K562 (cell line): ENCODE data around the gene KCND1. TPM values are rescaled to one million over a fixed set of nuclear protein-coding genes. Genes with fewer than 3 reads are reported as not detected.

Source experiments
- ATAC-seq: fragments of 200-7000 bp; cut with Tn5 transposase; 3 replicates; pipeline ENCODE4 v1.9.1; 2020; ENCODE audit warnings: moderate library complexity
- BruUV-seq: library from RNA; stranded (reverse); fragments of 400-500 nt; replicated peaks from 2 replicates; lab custom pipeline; 2021; lab: Mats Ljungman, UMichigan
- CTCF ChIA-PET: fragments of 300-600 bp; formaldehyde crosslinking; extraction: SDS; loops from one replicate; lab custom pipeline; 2021; ENCODE audit warnings: low intra/inter-chr PET ratio; lab: Yijun Ruan, JAX
- POLR2A ChIA-PET: fragments of 300-600, 350-650 bp; sonication (Branson Sonifier 250); formaldehyde crosslinking; extraction: SDS; loops from one replicate; lab custom pipeline; 2021; ENCODE audit warnings: antibody characterized with exemption, inconsistent platforms; lab: Yijun Ruan, JAX
- DNase-seq, 4 experiments: peaks; one replicate each; pipeline versions ENCODE4 v3.0.0 to v3.0.0-alpha.2; 2011 to 2018; ENCODE audit warnings: low spot score in 3 of 4, mixed read lengths in 3 of 4; ENCODE audit errors: extremely low read depth in 1 of 4
- FAIRE-seq: peaks from 2 replicates; lab custom pipeline; 2011; peaks lifted over from hg19 to GRCh38; lab: Jason Lieb, UNC
- H2AFZ ChIP-seq: 2 replicates; pipeline ENCODE4 v1.6.0; 2011; ENCODE audit warnings: low read depth, low read length, control low read depth, inconsistent platforms
- H3K27ac ChIP-seq: fragments of 200-600 bp; 3 replicates; pipeline ENCODE4 v1.8.0; 2011; ENCODE audit warnings: low read depth, mild to moderate bottlenecking, control low read depth, inconsistent platforms, low read length, moderate library complexity, mixed read lengths; ENCODE audit errors: extremely low read depth
- H3K27me3 ChIP-seq, 2 experiments: fragments of 300-600 bp in 1 of 2; 2 replicates in 1 of 2; 3 replicates in 1 of 2; pipeline versions ENCODE4 v1.6.0 to v1.8.0; 2011; ENCODE audit warnings: inconsistent platforms in 2 of 2, low read length in 2 of 2, mild to moderate bottlenecking in 1 of 2, mixed read lengths in 1 of 2, moderate library complexity in 1 of 2; ENCODE audit not compliant: control insufficient read depth in 2 of 2, insufficient read depth in 2 of 2
- H3K36me3 ChIP-seq: fragments of 300-600 bp; 3 replicates; pipeline ENCODE4 v1.8.0; 2011; ENCODE audit warnings: mild to moderate bottlenecking, low read length, inconsistent platforms; ENCODE audit not compliant: control insufficient read depth, insufficient read depth
- H3K4me1 ChIP-seq, 2 experiments: fragments of 200-600 bp in 1 of 2; replicated peaks in 1 of 2; 2 replicates in 1 of 2; 3 replicates in 1 of 2; pipeline versions ENCODE4 v1.5.1 to v1.8.0; 2011; ENCODE audit warnings: inconsistent platforms in 2 of 2, low read length in 2 of 2, mild to moderate bottlenecking in 1 of 2, mixed read lengths in 1 of 2, moderate library complexity in 1 of 2; ENCODE audit not compliant: control insufficient read depth in 2 of 2, insufficient read depth in 2 of 2
- H3K4me2 ChIP-seq: 2 replicates; pipeline ENCODE4 v1.6.1; 2011; ENCODE audit warnings: low read length, control low read depth, inconsistent platforms, mixed read lengths; ENCODE audit not compliant: insufficient read depth
- H3K4me3 ChIP-seq: fragments of 200-600 bp; sonication (generic), shearing (Covaris generic); 2 replicates; pipeline ENCODE4 v1.5.1; 2016; ENCODE audit warnings: control low read depth, inconsistent platforms
- H3K79me2 ChIP-seq: fragments of 200-600 bp; 3 replicates; pipeline ENCODE4 v1.8.0; 2011; ENCODE audit warnings: low read length, inconsistent platforms; ENCODE audit not compliant: control insufficient read depth, insufficient read depth
- H3K9ac ChIP-seq, 2 experiments: 2 replicates each; pipeline versions ENCODE4 v1.6.0 to v1.6.1; 2011; ENCODE audit warnings: low read depth in 2 of 2, low read length in 2 of 2, control low read depth in 1 of 2, inconsistent platforms in 1 of 2, mild to moderate bottlenecking in 1 of 2, mixed read lengths in 1 of 2; ENCODE audit not compliant: insufficient read depth in 1 of 2
- H3K9me1 ChIP-seq: one replicate; pipeline ENCODE4 v1.6.0; 2011; ENCODE audit warnings: inconsistent platforms, mild to moderate bottlenecking, low read length, moderate library complexity; ENCODE audit not compliant: control insufficient read depth, insufficient read depth
- H3K9me3 ChIP-seq: replicated peaks from 2 replicates; pipeline ENCODE4 v1.5.1; 2011; ENCODE audit warnings: low read depth, low read length, inconsistent platforms; ENCODE audit not compliant: control insufficient read depth, insufficient read depth
- H4K20me1 ChIP-seq: replicated peaks from 2 replicates; pipeline ENCODE4 v1.6.1; 2011; ENCODE audit warnings: low read length, inconsistent platforms, mixed read lengths; ENCODE audit not compliant: control insufficient read depth, insufficient read depth
- ARID1B ChIP-seq: fragments of 450-650 bp; IDR thresholded peaks from 2 replicates; pipeline ENCODE4 v1.6.1; 2016; ENCODE audit warnings: antibody characterized with exemption, mild to moderate bottlenecking, inconsistent platforms
- EHMT2 ChIP-seq: fragments of 450-650 bp; IDR thresholded peaks from 2 replicates; pipeline ENCODE4 v1.6.1; 2018; ENCODE audit warnings: antibody characterized with exemption
- HDAC2 ChIP-seq: fragments of 450-650 bp; IDR thresholded peaks from 2 replicates; pipeline ENCODE4 v1.6.1; 2016; ENCODE audit warnings: mild to moderate bottlenecking
- HLTF ChIP-seq: fragments of 450-650 bp; IDR thresholded peaks from 2 replicates; pipeline ENCODE4 v1.6.1; 2016
- MTA3 ChIP-seq: fragments of 450-650 bp; formaldehyde crosslinking; IDR thresholded peaks from 2 replicates; pipeline ENCODE4 v1.6.1; 2017; ENCODE audit warnings: mild to moderate bottlenecking, borderline replicate concordance
- RNF219 ChIP-seq: fragments of 250-450 bp; sonication (Bioruptor Pico); IDR thresholded peaks from 2 replicates; pipeline ENCODE4 v1.5.0; 2022; ENCODE audit warnings: mild to moderate bottlenecking
- THAP12 ChIP-seq: fragments of 250-450 bp; sonication (Bioruptor Pico); IDR thresholded peaks from 2 replicates; pipeline ENCODE4 v1.9.0; 2021; ENCODE audit warnings: mild to moderate bottlenecking, inconsistent platforms
- ZNF263 ChIP-seq: sonication (generic); formaldehyde crosslinking; IDR thresholded peaks from 2 replicates; pipeline ENCODE4 v1.8.0; 2022; ENCODE audit warnings: mild to moderate bottlenecking, missing genetic modification reagents, borderline replicate concordance
- ZNF668 ChIP-seq: fragments of 250-450 bp; sonication (Bioruptor Pico); IDR thresholded peaks from 2 replicates; pipeline ENCODE4 v1.8.0; 2022; ENCODE audit warnings: mild to moderate bottlenecking, inconsistent platforms
- ZSCAN32 ChIP-seq: fragments of 450-650 bp; formaldehyde crosslinking; IDR thresholded peaks from 2 replicates; pipeline ENCODE4 v1.4.0; 2020; ENCODE audit warnings: mild to moderate bottlenecking, moderate library complexity
- WGBS: fragments of 100-300 bp; shearing (Covaris generic); methylation state at CpG from one replicate; pipeline ENCODE4 v1.1.6; 2016; ENCODE audit warnings: low coverage, mixed read lengths; ENCODE audit not compliant: insufficient coverage; ENCODE audit errors: missing lambda C conversion rate; 5-methylcytosine and 5-hydroxymethylcytosine counted together
- in situ Hi-C: fragments of 300-500 bp; cut with MboI; formaldehyde crosslinking; loops from 4 replicates; pipeline ENCODE4 v1.15.0; 2018; ENCODE audit warnings: inconsistent platforms, mixed read lengths
- intact Hi-C: fragments of 100-400 bp; cut with micrococcal nuclease; formaldehyde crosslinking; loops from 2 replicates; pipeline ENCODE4 v1.14.2; 2022
- polyA plus RNA-seq, 8 experiments: library from polyadenylated mRNA; depleted of rRNA in 4 of 8; stranded (reverse) in 5 of 8; unstranded in 3 of 8; fragments of >200 nt; fragmentation: Nextera tagmentation in 2 of 8; fragmentation: Illumina TruSeq in 1 of 8; extraction: Ambion mirVana in 2 of 8; extraction: Trizol in 1 of 8; gene quantifications; 2 replicates each; pipeline versions ENCODE4 v1.2.1 to v1.2.3, GENCODE V29; 2011 to 2014; ENCODE audit warnings: inconsistent platforms in 1 of 8, missing spikeins in 1 of 8
- total RNA-seq, 7 experiments: library from RNA; depleted of rRNA in 6 of 7; stranded (reverse); fragments of >200 nt in 6 of 7; fragmentation: Illumina TruSeq in 2 of 7; extraction: Trizol in 2 of 7; gene quantifications; 2 replicates each; pipeline versions ENCODE4 v1.2.1 to v1.2.3, GENCODE V29; 2011 to 2021; ENCODE audit warnings: low replicate concordance in 1 of 7
- TF ChIP-seq, protein P1 (sequence below), 2 experiments: fragments of 450-650 bp; IDR thresholded peaks; 2 replicates each; pipeline ENCODE4 v1.6.1; 2018; ENCODE audit warnings: mild to moderate bottlenecking in 2 of 2, low read depth in 1 of 2; ENCODE audit not compliant: partially characterized antibody in 2 of 2

The KCND1 gene
- total and polyA plus RNA-seq, 9 of the 15 experiments (the other 6 are each of a cell fraction or from before 2014, with no cell fraction given) = 0.06 to 0.83 (median 0.39) TPM; not detected in 1

GRCh38 chrX:48911412-48912182, 60.0 kb downstream of the KCND1 start, which contains the start of gene SLC35A2:
Gene SLC35A2, minus strand, starts transcription at chrX:48911646. Its CDS starts 10 bp downstream, at chrX:48911636.
- peaks cover 31% of the 10 kb centered on the region for H4K20me1 ChIP-seq
- H3K9me3 ChIP-seq = no peaks in the 10 kb centered on the region
- peak within 1 kb of the TSS; percentile 92 for H3K4me3 ChIP-seq
- peak within 1 kb of the TSS; percentile 71 for H2AFZ ChIP-seq
- in situ Hi-C loops (no loop called here), intact Hi-C loops (loop anchor here (5.0 to 10.0 kb wide), 2 partner anchors 149 to 277 kb away; partner anchors contain the start of gene GLOD5)
- H3K4me1 ChIP-seq = peaks cover 30 to 34% of the 10 kb centered on the region in 2 experiments
- H3K9ac ChIP-seq = peak within 1 kb of the TSS; percentile 85 to 95
- DNase-seq (peak; percentile 70 to 88 (median 76)), FAIRE-seq (peak; percentile 88), ATAC-seq (peak; percentile 91)
- POLR2A ChIA-PET = interaction anchor here (0.6 to 3.1 kb wide), 6 partner anchors 8 to 110 kb away, joined by 3 to 13 read pairs (median 4); partner anchors contain the start of genes HDAC6, PQBP1 and TIMM17B
- peaks cover 51% of the 10 kb centered on the region for H3K79me2 ChIP-seq
- H3K27me3 ChIP-seq = no peaks in the 10 kb centered on the region
- peak within 1 kb of the TSS; percentile 89 for H3K27ac ChIP-seq
- peaks cover 64% of the 10 kb centered on the region for H3K36me3 ChIP-seq
- WGBS = under 1% methylated on average over 36 of the region's 60 CpGs
- peak within 1 kb of the TSS; percentile 100 for H3K4me2 ChIP-seq
- CTCF ChIA-PET = no interaction called here
- H3K9me1 ChIP-seq = no peaks in the 10 kb centered on the region
- BruUV-seq = no TSS peak
- TF ChIP-seq ARID1B (peak; percentile 33; the same call in 1 of the 2 replicates), ZNF263 (CRISPR knock-in tag) (no peak), RNF219 (CRISPR knock-in tag) (peak; percentile 82; the same call in 1 of the 2 replicates), EHMT2 (no peak), HLTF (no peak), HDAC2 (0 out of 2 replicates have a peak, but pooled peaks have one; percentile 60), ZNF668 (CRISPR knock-in tag) (no peak), THAP12 (CRISPR knock-in tag) (0 out of 2 replicates have a peak, but pooled peaks have one; percentile 19), ZSCAN32 (peak; percentile 39; the same call in 1 of the 2 replicates), MTA3 (no peak)
- TF ChIP-seq, protein P1, sequence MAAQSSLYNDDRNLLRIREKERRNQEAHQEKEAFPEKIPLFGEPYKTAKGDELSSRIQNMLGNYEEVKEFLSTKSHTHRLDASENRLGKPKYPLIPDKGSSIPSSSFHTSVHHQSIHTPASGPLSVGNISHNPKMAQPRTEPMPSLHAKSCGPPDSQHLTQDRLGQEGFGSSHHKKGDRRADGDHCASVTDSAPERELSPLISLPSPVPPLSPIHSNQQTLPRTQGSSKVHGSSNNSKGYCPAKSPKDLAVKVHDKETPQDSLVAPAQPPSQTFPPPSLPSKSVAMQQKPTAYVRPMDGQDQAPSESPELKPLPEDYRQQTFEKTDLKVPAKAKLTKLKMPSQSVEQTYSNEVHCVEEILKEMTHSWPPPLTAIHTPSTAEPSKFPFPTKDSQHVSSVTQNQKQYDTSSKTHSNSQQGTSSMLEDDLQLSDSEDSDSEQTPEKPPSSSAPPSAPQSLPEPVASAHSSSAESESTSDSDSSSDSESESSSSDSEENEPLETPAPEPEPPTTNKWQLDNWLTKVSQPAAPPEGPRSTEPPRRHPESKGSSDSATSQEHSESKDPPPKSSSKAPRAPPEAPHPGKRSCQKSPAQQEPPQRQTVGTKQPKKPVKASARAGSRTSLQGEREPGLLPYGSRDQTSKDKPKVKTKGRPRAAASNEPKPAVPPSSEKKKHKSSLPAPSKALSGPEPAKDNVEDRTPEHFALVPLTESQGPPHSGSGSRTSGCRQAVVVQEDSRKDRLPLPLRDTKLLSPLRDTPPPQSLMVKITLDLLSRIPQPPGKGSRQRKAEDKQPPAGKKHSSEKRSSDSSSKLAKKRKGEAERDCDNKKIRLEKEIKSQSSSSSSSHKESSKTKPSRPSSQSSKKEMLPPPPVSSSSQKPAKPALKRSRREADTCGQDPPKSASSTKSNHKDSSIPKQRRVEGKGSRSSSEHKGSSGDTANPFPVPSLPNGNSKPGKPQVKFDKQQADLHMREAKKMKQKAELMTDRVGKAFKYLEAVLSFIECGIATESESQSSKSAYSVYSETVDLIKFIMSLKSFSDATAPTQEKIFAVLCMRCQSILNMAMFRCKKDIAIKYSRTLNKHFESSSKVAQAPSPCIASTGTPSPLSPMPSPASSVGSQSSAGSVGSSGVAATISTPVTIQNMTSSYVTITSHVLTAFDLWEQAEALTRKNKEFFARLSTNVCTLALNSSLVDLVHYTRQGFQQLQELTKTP (IDR thresholded peaks at IDR 0.05; ENCODE audit: low read depth in 1 of 2, partially characterized antibody in 2 of 2) = no peak
